ENCODE data around the gene NRXN3.

- TF ChIP-seq CTCF (IDR thresholded peaks at IDR 0.05; ENCODE audit: insufficient read depth, low read depth, low read length): no peak
- no peak for TF ChIP-seq EZH2 (IDR thresholded peaks at IDR 0.05; ENCODE audit: insufficient read depth, low read length)
Measured at GRCh38 chr14:79325557-79325956, 1155.4 kb downstream of the NRXN3 start.

Data from astrocyte (in vitro differentiated cells and primary cell).